Left lung (tissue), 10 donors: ENCODE measurements around the gene TRIM50. TPM values are rescaled to one million over a fixed set of nuclear protein-coding genes. Genes with fewer than 3 reads are reported as not detected.

Experiments used
- ATAC-seq: fragments of 200-7000 bp; cut with Tn5 transposase; one replicate; pipeline ENCODE4 v1.9.1; 2020; ENCODE audit warnings: moderate library complexity
- DNase-seq, 4 donors: peaks; one replicate each; pipeline ENCODE4 v3.0.0-alpha.2; 2013 to 2020
- H3K27ac ChIP-seq, 2 donors: fragments of 200-600 bp; sonication (generic) in 1 of 2; one replicate each; pipeline versions ENCODE4 v1.5.0 to v1.8.0; 2020 to 2021
- H3K27me3 ChIP-seq, 2 donors: fragments of 200-600 bp; sonication (generic) in 1 of 2; one replicate each; pipeline versions ENCODE4 v1.5.0 to v1.8.0; 2020 to 2021
- H3K36me3 ChIP-seq, 2 donors: fragments of 200-600 bp; sonication (generic) in 1 of 2; one replicate each; pipeline versions ENCODE4 v1.5.0 to v1.8.0; 2020 to 2021
- H3K4me1 ChIP-seq, 2 donors: fragments of 200-600 bp; one replicate each; pipeline ENCODE4 v1.8.0; 2021
- H3K4me3 ChIP-seq, 2 donors: fragments of 200-600 bp; sonication (generic) in 1 of 2; one replicate each; pipeline versions ENCODE4 v1.5.0 to v1.8.0; 2020 to 2021; ENCODE audit warnings: mild to moderate bottlenecking in 1 of 2
- H3K9me3 ChIP-seq, 2 donors: fragments of 200-600 bp; sonication (generic) in 1 of 2; one replicate each; pipeline versions ENCODE4 v1.5.0 to v1.8.0; 2020 to 2021
- CTCF ChIP-seq, 2 donors: fragments of 200-600 bp; sonication (generic) in 1 of 2; IDR thresholded peaks; one replicate each; pipeline versions ENCODE4 v1.5.0 to v1.8.0; 2021; ENCODE audit warnings: antibody characterized with exemption in 2 of 2
- intact Hi-C, 2 donors: fragments of 100-400 bp; cut with DNase I; formaldehyde crosslinking; loops; one replicate each; pipeline versions ENCODE4 v1.11.2 to v1.14.2; 2022
- polyA plus RNA-seq, 6 donors: library from polyadenylated mRNA; unstranded; fragments of 120-200 nt; gene quantifications; one replicate each; pipeline ENCODE4 v1.2.1, GENCODE V29; 2013; ENCODE audit not compliant: insufficient read length in 6 of 6
- total RNA-seq, 2 donors: library from RNA; stranded (reverse); fragmentation: NEBNext Ultra II Directional; extraction: Animal tissue kit (Norgen Biotek cat#: 25700); gene quantifications; one replicate each; pipeline ENCODE4 v1.2.1, GENCODE V29; 2021
- donor health status: DM: no; HTN: yes; CAD: no.
- donor health status: DM: no; HTN: no; CAD: no.

The TRIM50 gene
- total and polyA plus RNA-seq, 8 donors = 0.20 to 0.38 (median 0.28) TPM; not detected in 1

DNA sequence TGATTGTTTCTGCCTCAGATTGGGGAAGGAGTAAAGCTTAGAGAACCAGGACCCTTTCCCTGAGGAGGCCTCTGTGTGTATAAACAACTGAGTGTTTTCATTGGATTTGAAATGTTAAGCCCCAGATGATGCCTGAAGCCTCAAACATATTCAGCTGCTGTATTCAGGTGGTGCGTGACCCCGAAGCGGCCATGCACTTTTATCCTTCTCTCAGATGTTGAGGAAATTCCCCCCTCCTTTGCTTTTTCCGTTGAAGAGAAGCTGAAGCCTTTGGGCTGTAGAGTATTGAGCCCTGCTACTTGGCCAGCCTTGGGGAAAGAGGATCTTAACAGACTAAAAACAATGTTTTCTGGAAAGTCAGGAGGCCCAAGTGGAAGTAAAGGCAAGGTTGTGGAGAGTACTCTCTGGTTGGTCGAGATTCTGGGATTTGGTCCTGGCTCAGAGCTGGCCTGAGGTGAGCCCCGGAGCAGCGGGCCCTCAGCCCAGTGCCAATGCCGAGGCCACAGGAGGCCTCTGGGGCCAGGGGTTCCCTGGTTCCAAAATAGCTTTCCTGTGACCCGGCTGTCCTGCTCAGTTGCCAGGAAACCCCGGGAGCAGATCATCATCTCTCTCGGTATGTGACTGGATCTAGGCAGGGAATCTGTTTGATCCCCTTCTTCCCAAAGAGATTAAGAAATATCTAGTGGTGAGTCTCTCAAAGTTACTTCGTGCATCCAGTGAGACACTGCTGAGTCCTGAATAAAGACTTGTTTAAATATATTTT, 22.6 kb upstream of the TRIM50 start:
- no peaks in the 10 kb centered on the region for H3K4me1 ChIP-seq
- no peaks in the 10 kb centered on the region for H3K36me3 ChIP-seq
- no peak for ATAC-seq
- no peak for TF ChIP-seq CTCF (IDR thresholded peaks at IDR 0.05)
- no peak overlapping the region for H3K27ac ChIP-seq
- no peak for DNase-seq
- no peaks in the 10 kb centered on the region for H3K9me3 ChIP-seq
- intact Hi-C loops = no loop called here
- H3K4me3 ChIP-seq = no peak overlapping the region
- no peaks in the 10 kb centered on the region for H3K27me3 ChIP-seq

- ATAC-seq (no peak), DNase-seq (no peak)
- no peak for TF ChIP-seq CTCF (IDR thresholded peaks at IDR 0.05)
- Histone ChIP-seq H3K27me3 (no peaks in the 10 kb centered on the region), H3K4me1 (no peaks in the 10 kb centered on the region), H3K27ac (no peak overlapping the region), H3K36me3 (no peaks in the 10 kb centered on the region), H3K9me3 (no peaks in the 10 kb centered on the region), H3K4me3 (no peak overlapping the region)
- intact Hi-C loops = loop anchor here in 1 of 2 donors (10.0 kb wide), 1 partner anchor 95 kb away; no protein-coding TSS in a partner anchor
Measured at GRCh38 chr7:73349763-73350162, 21.9 kb upstream of the TRIM50 start.

DNA sequence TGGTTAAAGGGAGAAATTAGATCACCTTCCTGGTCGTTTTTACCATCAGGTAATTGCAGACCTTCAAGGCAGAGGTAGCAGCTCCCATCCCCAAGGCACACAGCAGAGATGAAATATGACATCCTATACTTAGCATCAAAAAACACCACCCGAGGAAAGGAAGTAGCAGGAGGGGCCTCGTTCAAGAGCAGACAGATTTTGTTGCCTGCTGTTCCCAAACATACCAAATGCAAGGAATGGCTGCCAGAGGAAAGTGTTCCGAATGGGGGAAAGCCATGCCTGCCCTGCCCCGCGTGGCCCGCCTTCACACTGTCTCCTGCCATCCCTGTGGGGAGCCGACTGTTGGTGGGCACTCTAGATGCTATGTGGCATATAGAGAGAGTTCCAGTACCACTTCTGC, 18.1 kb upstream of the TRIM50 start:
- Histone ChIP-seq H3K9me3 (no peaks in the 10 kb centered on the region), H3K27ac (no peak overlapping the region), H3K4me3 (no peak overlapping the region), H3K27me3 (peaks cover 0 to 7% of the 10 kb centered on the region in 2 donors), H3K36me3 (no peaks in the 10 kb centered on the region), H3K4me1 (no peaks in the 10 kb centered on the region)
- ATAC-seq (no peak), DNase-seq (no peak)
- intact Hi-C loops = loop anchor here in 1 of 2 donors (10.0 kb wide), 1 partner anchor 99 kb away; no protein-coding TSS in a partner anchor
- no peak for TF ChIP-seq CTCF (IDR thresholded peaks at IDR 0.05)

- intact Hi-C loops = loop anchor here in 1 of 2 donors (10.0 kb wide), 1 partner anchor 99 kb away; no protein-coding TSS in a partner anchor
- no peak for TF ChIP-seq CTCF (IDR thresholded peaks at IDR 0.05)
- no peak for ATAC-seq
- Histone ChIP-seq H3K4me1 (no peaks in the 10 kb centered on the region), H3K4me3 (no peak overlapping the region), H3K36me3 (no peaks in the 10 kb centered on the region), H3K9me3 (no peaks in the 10 kb centered on the region), H3K27ac (no peak overlapping the region), H3K27me3 (peaks cover 0 to 7% of the 10 kb centered on the region in 2 donors)
- DNase-seq = no peak
Measured at GRCh38 chr7:73345538-73345937, 17.7 kb upstream of the TRIM50 start.

DNA sequence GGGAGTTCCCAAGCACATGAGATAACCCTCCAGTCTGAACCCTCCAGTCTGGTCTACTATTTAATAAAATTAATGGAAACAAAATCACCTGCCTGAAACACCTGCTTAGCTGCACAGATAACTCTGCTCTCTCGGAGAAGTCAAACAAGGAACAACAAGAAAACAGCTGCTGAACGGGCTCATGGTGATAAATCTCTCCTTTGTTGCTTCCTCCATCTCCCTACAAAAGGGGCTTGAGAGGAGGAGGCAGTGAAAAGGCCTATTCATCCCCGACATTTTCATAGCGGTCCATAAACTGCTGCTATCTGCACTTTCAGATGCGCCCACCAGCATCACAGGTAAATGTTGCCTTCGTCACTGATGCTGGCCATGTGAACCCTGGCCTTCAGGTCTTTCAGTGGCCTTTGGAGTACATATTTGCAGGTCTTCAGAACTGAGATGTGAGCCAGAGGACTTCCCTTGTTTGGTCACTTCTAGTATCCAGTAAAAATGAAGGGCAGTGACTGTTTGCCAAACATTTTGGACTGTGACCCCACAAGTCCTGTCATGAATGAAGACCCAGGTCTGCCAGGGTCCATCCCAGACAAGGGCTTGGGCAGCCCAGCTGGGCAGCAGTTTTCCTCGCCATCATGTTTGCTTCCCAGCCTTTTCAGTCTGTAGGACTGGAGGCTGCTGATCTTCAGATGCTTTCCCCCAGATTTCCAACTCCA, 15.9 kb upstream of the TRIM50 start:
- no peak for ATAC-seq
- intact Hi-C loops = loop anchor here in 1 of 2 donors (10.0 kb wide), 1 partner anchor 101 kb away; no protein-coding TSS in a partner anchor
- no peak for DNase-seq
- no peaks in the 10 kb centered on the region for H3K9me3 ChIP-seq
- no peak overlapping the region for H3K27ac ChIP-seq
- peaks cover 0 to 7% of the 10 kb centered on the region in 2 donors for H3K27me3 ChIP-seq
- no peaks in the 10 kb centered on the region for H3K36me3 ChIP-seq
- no peak overlapping the region for H3K4me3 ChIP-seq
- TF ChIP-seq CTCF (IDR thresholded peaks at IDR 0.05) = no peak
- H3K4me1 ChIP-seq = no peaks in the 10 kb centered on the region
